Activated CD4-positive, alpha-beta T cell treated with anti-CD3 and anti-CD28 coated beads, Interleukin-2, amount 50 U/mL, for 24 hours (primary cell): ENCODE results near the gene OTOS.

Source experiments
- DNase-seq, 2 donors: peaks; one replicate each; pipeline ENCODE4 v3.0.0-alpha.2; 2020; ENCODE audit warnings: low read depth in 1 of 2, low spot score in 1 of 2

OTOS gene

DNA sequence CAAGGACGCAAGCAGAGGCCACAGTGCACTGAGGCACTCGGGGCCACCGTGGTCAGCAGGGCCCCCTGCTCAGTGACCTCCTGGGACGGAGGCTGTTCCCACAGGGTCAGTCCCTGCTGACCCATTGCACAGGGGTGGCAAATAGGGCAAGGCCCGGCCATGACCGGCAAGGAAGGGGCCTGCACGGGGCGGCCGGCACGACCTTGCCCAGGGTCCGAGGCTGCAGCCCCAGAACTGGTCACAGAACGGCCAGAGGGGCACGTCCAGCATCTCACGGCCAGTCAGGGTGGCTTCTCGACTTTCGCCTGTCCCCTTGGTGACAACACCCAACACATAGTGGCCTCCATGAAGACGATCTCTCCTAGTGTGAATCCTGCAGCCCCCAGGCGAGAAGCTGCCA lies 27.6 kb upstream of the OTOS start:
- no peak for DNase-seq

GRCh38 chr2:240167588-240167880 lies 27.1 kb upstream of the OTOS start:
- DNase-seq: no peak

- DNase-seq: no peak
These were observed 26.5 kb upstream of the OTOS start for GRCh38 chr2:240166761-240167587.

- DNase-seq: no peak
These were observed 25.7 kb upstream of the OTOS start for GRCh38 chr2:240166191-240166590.

- DNase-seq: no peak
These were observed 25.2 kb upstream of the OTOS start for GRCh38 chr2:240165661-240166060.

- DNase-seq: no peak
These were observed 24.6 kb upstream of the OTOS start for GRCh38 chr2:240165034-240165433.

GRCh38 chr2:240164586-240164985 lies 24.1 kb upstream of the OTOS start:
- DNase-seq: no peak

- DNase-seq: no peak
These were observed 23.6 kb upstream of the OTOS start for GRCh38 chr2:240163844-240164574.

GRCh38 chr2:240162939-240163714 lies 22.7 kb upstream of the OTOS start:
- DNase-seq: no peak

GRCh38 chr2:240162531-240162930 lies 22.1 kb upstream of the OTOS start:
- no peak for DNase-seq

GRCh38 chr2:240162032-240162431 lies 21.6 kb upstream of the OTOS start:
- no peak for DNase-seq

- no peak for DNase-seq
These were observed 20.8 kb upstream of the OTOS start for GRCh38 chr2:240161087-240161750.

GRCh38 chr2:240160291-240161086 lies 20.0 kb upstream of the OTOS start:
- no peak for DNase-seq

GRCh38 chr2:240159251-240159839 lies 18.9 kb upstream of the OTOS start:
- DNase-seq: no peak

- no peak for DNase-seq
These were observed 16.7 kb upstream of the OTOS start for GRCh38 chr2:240157147-240157470.

DNA sequence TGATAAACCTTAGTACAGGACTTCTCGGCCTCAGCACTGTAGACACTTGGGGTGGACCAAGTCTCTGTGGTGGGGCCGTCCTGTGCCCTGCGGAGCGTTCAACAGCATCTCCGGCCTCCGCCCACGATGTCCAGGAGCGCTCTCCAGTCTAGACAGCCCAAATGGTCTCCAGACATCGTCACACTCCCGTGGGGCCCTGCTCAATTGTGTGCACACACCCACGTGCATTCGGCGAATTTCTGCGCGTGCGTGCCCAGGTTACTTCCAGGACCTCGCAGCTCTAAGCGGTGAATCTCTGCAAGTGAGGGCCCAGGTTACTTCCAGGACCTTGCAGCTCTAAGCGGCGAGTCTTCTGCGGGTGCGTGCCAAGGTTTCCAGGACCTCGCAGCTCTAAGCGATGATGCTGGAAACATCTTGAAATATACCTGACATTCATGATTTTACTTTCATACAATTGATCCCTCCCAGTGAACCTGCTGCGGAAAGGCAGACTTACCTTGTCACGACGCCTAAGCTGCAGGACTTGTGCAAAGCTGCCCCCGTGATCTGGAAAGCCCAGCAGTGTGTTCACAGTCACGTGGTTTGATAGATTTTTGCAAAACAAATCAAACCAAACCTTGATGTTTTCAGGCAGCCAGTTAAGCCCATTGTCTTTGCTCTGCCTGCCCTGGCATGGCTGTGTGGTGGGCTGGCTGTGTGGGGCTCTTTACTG lies 16.1 kb upstream of the OTOS start:
- no peak for DNase-seq

DNA sequence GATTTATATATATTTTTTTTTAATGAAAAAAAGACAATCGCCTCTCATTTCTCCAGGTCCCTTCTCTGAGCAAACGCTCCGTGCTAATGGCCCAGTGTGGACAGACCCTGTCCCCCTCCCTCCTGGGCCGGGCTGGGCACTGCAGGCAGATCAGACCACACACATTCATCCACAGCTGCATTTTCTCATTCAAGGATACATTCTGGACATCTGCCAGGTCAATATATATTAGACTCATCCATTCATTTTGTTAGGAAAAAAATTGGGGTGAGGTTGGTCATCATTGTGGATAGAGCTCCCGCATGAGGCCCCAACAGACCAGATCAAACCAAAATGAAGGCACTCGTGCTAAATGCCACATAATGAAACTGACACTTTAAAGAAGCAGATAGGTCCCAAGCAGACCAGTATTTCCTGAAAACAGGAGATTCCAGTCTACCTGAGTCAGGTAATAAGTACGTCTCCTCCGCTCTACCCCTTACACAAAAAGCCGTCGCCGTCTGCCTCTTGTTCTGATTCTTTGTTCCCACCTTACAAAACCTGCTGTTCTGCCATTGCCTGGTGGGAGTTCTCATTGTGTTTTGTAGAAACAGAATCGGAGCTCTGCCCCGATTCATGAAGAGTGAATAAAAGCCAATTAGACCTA lies 15.4 kb upstream of the OTOS start:
- no peak for DNase-seq

DNA sequence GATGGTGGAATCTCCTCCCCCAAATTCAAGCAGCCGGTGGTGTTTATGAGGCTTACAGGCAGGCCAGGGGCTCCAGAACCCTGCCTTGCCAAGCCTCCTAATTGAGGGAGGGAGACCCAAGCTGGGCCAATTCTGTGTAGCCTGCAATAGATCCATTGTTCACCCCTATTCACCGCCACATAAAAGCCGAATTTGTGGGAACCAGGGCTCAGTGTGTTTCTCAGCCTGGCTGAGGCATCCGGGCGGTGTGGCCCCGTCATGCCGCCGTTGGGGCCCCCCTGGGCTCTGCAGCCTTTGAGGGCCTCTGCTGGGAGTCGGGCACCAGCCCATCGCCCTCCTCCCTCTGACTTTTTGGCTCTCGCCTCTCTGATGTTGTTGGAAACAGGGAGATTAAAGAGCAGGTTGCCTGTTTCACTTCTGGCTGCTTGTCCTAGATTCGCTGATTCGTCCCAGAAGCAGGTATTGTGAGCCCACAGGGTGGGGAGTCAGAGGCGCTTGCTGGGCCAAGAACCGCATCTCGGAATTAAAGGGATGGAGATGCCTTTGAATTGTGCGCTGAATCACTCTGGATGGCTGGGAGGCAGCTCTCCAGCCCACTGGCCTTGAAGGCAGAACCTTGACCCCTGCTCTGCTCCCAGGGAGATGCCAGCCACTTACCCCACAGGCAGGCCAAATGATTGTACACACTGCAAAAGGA lies 14.7 kb upstream of the OTOS start:
- no peak for DNase-seq

DNA sequence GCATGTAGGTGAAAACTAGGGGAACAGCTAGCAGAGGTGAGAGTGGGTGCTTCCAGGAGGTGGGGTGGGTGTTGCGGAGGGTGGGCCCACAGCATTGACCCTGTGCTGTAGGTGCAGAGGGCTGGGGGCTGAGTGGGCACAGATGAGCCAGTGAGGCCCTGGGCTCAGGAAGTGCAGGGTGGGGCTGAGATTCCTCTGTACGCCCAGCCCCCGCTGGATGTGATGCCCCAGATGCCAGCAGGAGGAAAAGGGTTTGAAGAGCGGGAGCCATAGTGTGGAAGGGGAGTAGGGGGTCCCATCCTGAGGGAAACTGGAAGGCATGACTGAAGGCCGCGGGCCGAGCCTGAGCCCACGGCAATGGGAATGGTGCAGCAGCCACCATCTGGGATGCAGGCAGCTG lies 14.1 kb upstream of the OTOS start:
- DNase-seq: no peak
